Jurkat, Clone E6-1 (cell line): ENCODE data around the gene ALOXE3.

Experiments
- DNase-seq: peaks from one replicate; pipeline ENCODE4 v3.0.0-alpha.2; 2011; ENCODE audit warnings: low read depth, low spot score
- H3K4me3 ChIP-seq: 2 replicates; pipeline ENCODE4 v1.5.1; 2011; ENCODE audit warnings: mild to moderate bottlenecking, low read length, control low read depth, moderate library complexity

Gene ALOXE3

GRCh38 chr17:8144401-8145231, 26.3 kb upstream of the ALOXE3 start:
- no peak for DNase-seq
- no peak overlapping the region for H3K4me3 ChIP-seq

DNA sequence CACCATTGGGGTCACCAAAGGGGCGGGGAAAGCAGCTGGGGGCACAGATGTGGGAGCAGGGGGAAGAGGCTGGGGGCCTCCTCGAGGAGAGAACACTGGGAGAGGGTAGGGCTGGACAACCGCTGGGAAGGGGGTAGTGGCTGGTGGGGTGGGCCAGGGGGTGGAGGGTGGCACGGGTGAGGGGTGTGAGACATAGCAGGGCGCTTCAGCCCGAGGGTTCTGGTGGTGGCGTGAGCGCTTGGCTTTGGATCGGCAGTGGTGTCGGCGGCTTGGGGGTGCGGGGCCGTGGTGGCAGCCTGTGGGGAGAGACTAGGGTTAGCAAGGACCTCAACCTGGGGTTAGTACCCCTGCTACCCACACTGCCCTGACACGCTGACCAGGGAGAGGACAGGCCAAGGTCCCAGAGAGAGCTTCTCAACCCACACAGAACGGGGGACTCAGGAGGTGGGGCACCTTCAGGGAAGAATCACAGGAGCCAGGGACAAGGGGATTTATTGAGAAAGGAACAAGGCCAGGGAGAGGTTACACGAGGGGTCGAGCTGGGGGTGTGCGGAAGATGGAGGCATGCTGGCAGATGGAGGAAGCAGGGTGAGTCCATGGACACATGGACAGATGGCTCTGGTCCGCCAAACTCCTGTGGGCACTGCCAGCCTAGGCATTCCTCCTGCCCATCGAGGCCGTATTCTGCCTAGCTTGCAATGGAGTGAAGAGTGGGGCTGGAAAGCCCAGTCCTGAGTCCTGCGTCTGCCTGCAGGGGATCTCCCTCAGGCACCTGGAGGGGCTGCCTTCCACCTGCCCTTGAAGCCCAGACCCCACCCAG, 25.5 kb upstream of the ALOXE3 start:
- no peak overlapping the region for H3K4me3 ChIP-seq
- DNase-seq = no peak

DNA sequence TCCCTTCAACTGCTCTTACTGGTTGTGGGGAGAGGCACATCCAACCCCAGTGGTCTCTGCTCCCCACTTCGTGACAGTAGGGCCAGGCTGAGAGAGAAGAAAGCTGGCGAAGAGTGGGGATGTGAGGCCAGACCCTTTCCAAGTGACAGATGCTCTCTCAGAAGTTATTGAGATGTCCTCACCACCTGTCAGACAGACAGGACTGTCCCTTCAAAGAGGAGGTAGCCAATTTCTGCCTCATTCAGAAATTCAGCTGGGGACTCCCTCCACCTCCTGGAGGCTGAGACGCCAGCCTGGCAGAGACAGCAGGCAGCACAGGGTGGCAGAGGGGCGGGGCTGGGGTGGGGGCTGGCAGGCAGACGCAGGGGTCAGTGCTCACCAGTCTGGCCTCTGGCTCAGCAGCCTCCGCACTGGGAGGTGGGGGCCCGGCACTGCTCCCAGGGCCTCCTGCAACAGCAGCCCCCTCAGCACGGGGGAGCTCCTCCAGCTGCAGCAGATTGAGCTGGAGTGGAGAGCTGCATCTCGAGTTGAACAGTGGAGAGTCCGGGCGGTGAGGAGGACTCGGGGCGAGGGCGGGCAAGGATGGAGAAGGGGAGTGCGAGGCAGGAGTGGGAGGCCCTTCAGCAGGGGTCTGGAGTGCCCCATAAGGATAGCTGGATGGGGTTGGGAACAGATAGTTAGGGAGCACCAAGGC, 24.7 kb upstream of the ALOXE3 start:
- H3K4me3 ChIP-seq = no peak overlapping the region
- no peak for DNase-seq

DNA sequence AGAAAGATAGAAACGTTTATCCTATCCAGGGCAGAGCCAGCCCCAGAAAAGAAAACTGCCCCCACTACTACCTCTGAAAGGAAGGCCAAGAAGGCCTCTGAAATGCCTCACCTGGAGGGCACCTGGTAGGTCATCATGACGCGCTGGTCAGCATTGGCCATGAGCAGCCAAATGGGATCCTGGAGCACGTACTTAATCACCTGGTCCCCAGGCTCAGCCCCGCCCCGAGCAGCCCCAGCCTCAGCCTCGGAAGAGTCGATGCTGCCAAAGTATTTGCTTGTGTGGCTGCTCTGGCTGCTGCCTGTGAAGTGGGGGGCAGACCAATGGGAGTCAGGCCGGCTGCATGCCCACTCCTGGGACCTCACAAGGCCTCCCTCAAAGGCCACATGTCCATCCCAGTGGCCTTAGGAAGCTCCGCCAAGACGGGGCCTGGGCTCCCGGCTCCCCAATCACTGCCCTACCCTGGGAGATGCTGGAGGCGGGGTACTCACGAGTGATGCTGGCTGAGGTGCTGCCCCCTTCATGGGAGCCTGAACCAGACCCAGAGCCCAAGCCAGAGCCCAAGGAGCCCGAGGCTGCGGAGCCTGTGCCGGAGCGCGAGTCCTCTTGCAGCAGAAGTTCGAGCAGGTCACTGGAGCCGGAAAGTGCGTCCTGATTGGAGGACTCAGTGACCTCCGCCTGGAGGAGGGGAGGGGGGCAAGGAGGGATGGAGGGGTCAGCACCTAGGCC, 24.0 kb upstream of the ALOXE3 start:
- no peak overlapping the region for H3K4me3 ChIP-seq
- no peak for DNase-seq

- no peak for DNase-seq
- H3K4me3 ChIP-seq = no peak overlapping the region
Observed at GRCh38 chr17:8141741-8142140, 23.4 kb upstream of the ALOXE3 start.

GRCh38 chr17:8141045-8141444, 22.7 kb upstream of the ALOXE3 start:
- H3K4me3 ChIP-seq = no peak overlapping the region
- no peak for DNase-seq

DNA sequence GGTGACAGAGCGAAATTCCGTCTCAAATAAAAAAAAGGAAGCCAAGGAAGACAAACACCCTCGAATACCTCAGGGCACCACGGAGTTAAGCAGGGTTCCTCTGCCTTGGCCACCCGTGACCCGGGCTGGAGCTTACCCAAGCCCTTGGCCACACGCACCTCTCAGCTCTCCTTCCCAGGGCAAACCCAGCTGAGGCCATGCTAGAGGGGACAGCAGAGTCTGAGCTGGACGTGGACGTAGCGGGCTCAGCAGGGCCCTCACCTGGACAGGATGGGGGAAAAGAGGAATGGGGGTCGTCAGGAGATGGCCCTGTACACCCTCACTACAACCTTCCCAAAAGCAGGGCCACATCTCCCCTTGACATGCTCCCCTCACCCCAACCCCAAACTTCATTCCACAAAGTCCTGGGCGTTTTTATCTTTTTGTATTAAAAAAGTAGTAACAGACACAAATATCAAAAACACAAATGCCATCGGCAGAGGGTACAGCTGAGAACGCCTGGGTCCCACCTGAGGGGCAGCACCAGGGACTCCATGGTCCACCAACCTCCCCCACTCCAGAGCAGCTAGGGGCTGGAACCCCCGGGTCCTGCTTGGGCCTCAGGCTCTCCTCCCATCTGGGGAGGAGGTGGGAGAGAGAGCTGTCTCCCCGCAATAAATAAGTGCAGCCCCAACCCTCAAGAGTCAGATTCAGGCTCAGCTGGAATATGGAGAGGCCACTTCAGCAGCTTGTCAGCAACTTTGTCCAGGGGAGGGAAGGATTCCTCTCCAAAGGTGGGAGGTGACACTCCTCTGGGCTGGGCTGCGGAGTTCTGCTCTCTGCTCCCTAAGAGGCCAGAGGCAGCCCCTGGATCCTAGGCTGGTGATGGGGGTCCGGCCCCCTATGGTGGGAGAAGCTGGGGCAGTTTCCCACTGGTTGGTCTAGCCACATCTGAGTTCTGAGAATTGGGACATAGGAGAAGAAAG, 22.0 kb upstream of the ALOXE3 start:
- no peak for DNase-seq
- no peak overlapping the region for H3K4me3 ChIP-seq

- H3K4me3 ChIP-seq = peak overlapping the region; percentile 63
- peak; percentile 98 for DNase-seq
Observed at GRCh38 chr17:8138672-8139371, 20.5 kb upstream of the ALOXE3 start.

DNA sequence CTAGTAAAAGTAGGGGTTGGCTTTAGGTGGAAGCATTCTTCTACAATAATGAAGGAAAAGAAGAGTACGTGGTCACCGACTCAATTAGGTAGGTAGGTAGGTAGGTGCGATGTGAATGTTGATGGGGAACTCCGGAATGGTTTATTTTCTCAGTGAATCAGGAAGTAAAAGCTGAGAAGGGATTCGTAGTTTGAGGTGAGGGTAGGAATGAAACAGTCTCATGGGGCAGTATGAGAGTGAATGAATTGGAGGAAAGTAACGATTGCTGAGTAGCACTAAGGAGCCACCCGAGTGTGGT, 20.0 kb upstream of the ALOXE3 start:
- no peak for DNase-seq
- H3K4me3 ChIP-seq = peak overlapping the region; percentile 47

- DNase-seq = no peak
- H3K4me3 ChIP-seq = peak overlapping the region; percentile 47
Observed at GRCh38 chr17:8137645-8138373, 19.5 kb upstream of the ALOXE3 start.

GRCh38 chr17:8133941-8134340, 15.6 kb upstream of the ALOXE3 start:
- H3K4me3 ChIP-seq = no peak overlapping the region
- no peak for DNase-seq

GRCh38 chr17:8133399-8133798, 15.1 kb upstream of the ALOXE3 start:
- DNase-seq = no peak
- no peak overlapping the region for H3K4me3 ChIP-seq

DNA sequence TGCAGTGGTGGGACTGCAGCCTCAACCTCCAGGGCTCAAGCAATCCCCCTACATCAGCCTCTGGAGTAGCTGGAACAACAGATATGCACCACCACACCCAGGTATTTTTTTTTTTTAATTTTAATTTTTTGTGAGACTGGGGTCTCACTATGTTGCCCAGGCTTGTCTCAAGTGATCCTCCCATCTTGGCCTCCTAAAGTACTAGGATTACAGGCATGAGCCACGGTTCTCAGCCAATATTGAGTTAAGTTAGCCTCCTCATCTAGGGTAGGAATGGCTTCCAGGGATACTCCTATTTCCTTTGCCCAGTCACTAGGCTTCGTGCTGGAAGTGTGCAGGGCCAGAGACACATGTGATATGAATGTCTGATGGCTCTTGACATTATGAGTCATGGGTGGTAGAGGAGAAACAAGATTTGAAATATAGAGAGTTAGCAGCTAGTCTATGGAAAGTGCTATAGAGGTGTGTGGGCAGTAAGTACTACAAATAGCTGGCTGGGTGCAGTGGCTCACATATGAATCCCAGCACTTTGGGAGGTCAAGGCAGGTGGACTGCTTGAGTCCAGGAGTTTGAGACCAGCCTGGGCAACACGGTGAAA, 13.6 kb upstream of the ALOXE3 start:
- DNase-seq = no peak
- H3K4me3 ChIP-seq = no peak overlapping the region

GRCh38 chr17:8128125-8128784, 9.9 kb upstream of the ALOXE3 start:
- no peak overlapping the region for H3K4me3 ChIP-seq
- DNase-seq = no peak

DNA sequence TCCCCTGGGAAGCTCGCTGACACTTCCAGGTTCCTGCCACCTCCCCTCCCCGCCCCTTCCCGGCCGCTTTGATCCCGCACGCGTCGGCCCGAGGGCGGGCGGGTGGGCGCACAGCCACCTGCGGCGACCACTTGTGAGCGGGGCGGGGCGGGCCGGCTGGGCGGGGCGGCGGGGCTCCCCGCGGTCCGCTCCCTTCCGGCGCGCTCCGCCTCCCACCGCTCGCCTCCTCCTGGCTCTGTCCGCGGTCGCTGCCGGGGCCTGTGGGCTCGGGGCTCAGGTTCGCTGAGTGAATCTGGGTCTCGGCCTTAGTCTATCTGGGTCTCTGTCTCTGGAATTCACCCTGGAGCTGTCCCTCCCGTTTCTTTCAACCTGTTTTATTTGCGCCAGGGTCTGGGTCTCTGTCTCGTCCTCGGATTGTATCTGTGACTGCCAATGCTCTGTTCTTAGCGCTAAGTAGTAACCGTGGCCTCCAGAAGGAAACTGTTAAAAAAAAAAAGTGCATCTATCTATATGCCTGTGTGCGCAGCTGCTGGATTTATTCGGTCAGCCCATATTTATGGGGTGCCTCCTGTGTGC, 8.3 kb upstream of the ALOXE3 start:
- no peak for DNase-seq

GRCh38 chr17:8125947-8126490, 7.7 kb upstream of the ALOXE3 start:
- peak overlapping the region; percentile 83 for H3K4me3 ChIP-seq
- no peak for DNase-seq

More for the DNA sequence above, 8.3 kb upstream of the ALOXE3 start:
- peak overlapping the region; percentile 83 for H3K4me3 ChIP-seq
